Small intestine (tissue), 7 donors: Measurements from ENCODE around the gene MICA. TPM values are rescaled to one million over a fixed set of nuclear protein-coding genes. Genes with fewer than 3 reads are reported as not detected.
"Not testable (repeated sequence)": the region's sequence is repeated elsewhere in the genome, so short reads cannot be mapped to it uniquely, and the experiment has no call there.

Source experiments
- DNase-seq, 2 donors: peaks; one replicate each; pipeline versions ENCODE4 v3.0.0 to v3.0.0-alpha.2; 2013
- FAIRE-seq: peaks from 2 replicates; lab custom pipeline; 2012; peaks lifted over from hg19 to GRCh38; lab: Jason Lieb, UNC
- H3K27ac ChIP-seq, 3 donors: one replicate each; pipeline ENCODE4 v1.5.1; 2013; ENCODE audit warnings: low read length in 2 of 3, mild to moderate bottlenecking in 2 of 3, control low read depth in 1 of 3, inconsistent platforms in 1 of 3, low read depth in 1 of 3, moderate library complexity in 1 of 3
- H3K27me3 ChIP-seq, 3 donors: one replicate each; pipeline ENCODE4 v1.6.1; 2013; ENCODE audit warnings: low read length in 3 of 3, inconsistent platforms in 1 of 3; ENCODE audit not compliant: control insufficient read depth in 3 of 3, insufficient read depth in 3 of 3
- H3K36me3 ChIP-seq, 3 donors: one replicate each; pipeline ENCODE4 v1.6.1; 2013; ENCODE audit warnings: low read length in 3 of 3, inconsistent platforms in 1 of 3, low read depth in 1 of 3, mild to moderate bottlenecking in 1 of 3, moderate library complexity in 1 of 3; ENCODE audit not compliant: control insufficient read depth in 3 of 3, insufficient read depth in 2 of 3
- H3K4me1 ChIP-seq, 3 donors: one replicate each; pipeline ENCODE4 v1.6.1; 2013; ENCODE audit warnings: low read length in 2 of 3, inconsistent platforms in 1 of 3, low read depth in 1 of 3, mild to moderate bottlenecking in 1 of 3, moderate library complexity in 1 of 3; ENCODE audit not compliant: control insufficient read depth in 3 of 3, insufficient read depth in 2 of 3
- H3K4me3 ChIP-seq, 3 donors: one replicate each; pipeline ENCODE4 v1.5.1; 2013; ENCODE audit warnings: low read length in 3 of 3, control low read depth in 1 of 3, inconsistent platforms in 1 of 3, low read depth in 1 of 3, mild to moderate bottlenecking in 1 of 3, moderate library complexity in 1 of 3
- H3K9me3 ChIP-seq, 2 donors: one replicate each; pipeline ENCODE4 v1.6.1; 2013; ENCODE audit warnings: low read depth in 1 of 2, low read length in 1 of 2; ENCODE audit not compliant: control insufficient read depth in 2 of 2, insufficient read depth in 1 of 2
- WGBS, 3 donors: extraction: QIAGEN DNeasy Blood & Tissue Kit; methylation state at CpG; one replicate each; pipeline ENCODE4 v1.1.7; 2013; 5-methylcytosine and 5-hydroxymethylcytosine counted together
- polyA plus RNA-seq, 4 donors: library from polyadenylated mRNA; stranded (reverse) in 3 of 4; unstranded in 1 of 4; fragments of 200-250 nt in 3 of 4; fragments of 120-200 nt in 1 of 4; gene quantifications; one replicate each; pipeline versions ENCODE4 v1.2.1 to v1.2.3, GENCODE V29; 2013
- donor health status: healthy with polysubstance abuse.
- donor health status: control.
- donor health status: control.
- donor health status: Bipolar disorder and iron deficiency.
- donor health status: healthy.

The MICA gene
- polyA plus RNA-seq, 4 donors, result 3.1 to 28.6 (median 19.3) TPM

GRCh38 chr6:31358302-31358701, 45.1 kb upstream of the MICA start:
- FAIRE-seq (no peak), DNase-seq (no peak)
- Histone ChIP-seq H3K27ac (peak overlapping the region in 1 of 3 donors; percentile 50), H3K9me3 (peaks cover 0 to 2% of the 10 kb centered on the region in 2 donors), H3K36me3 (peaks cover 13 to 23% (median 15%) of the 10 kb centered on the region in 3 donors), H3K27me3 (peaks cover 0 to 14% (median 0%) of the 10 kb centered on the region in 3 donors), H3K4me3 (no peak overlapping the region), H3K4me1 (no peaks in the 10 kb centered on the region)
- 27 to 60% (median 28%) methylated on average over 4 of the region's 4 CpGs for WGBS, 3 donors

GRCh38 chr6:31359581-31359980, 43.8 kb upstream of the MICA start:
- no peak for DNase-seq
- Histone ChIP-seq H3K4me1 (no peaks in the 10 kb centered on the region), H3K36me3 (peaks cover 8 to 12% (median 10%) of the 10 kb centered on the region in 3 donors), H3K9me3 (peaks cover 0 to 2% of the 10 kb centered on the region in 2 donors), H3K27ac (no peak overlapping the region), H3K4me3 (no peak overlapping the region), H3K27me3 (peaks cover 0 to 18% (median 0%) of the 10 kb centered on the region in 3 donors)
- no peak for FAIRE-seq
- WGBS, 3 donors, result 86 to 100% (median 87%) methylated on average over 1 of the region's 1 CpG

GRCh38 chr6:31362751-31363150, 40.6 kb upstream of the MICA start:
- H3K27me3 ChIP-seq, result peaks cover 0 to 40% (median 0%) of the 10 kb centered on the region in 3 donors
- WGBS, 3 donors, result 37 to 55% (median 48%) methylated on average over 5 of the region's 5 CpGs
- DNase-seq (no peak), FAIRE-seq (no peak)
- H3K9me3 ChIP-seq, result peaks cover 0 to 2% of the 10 kb centered on the region in 2 donors
- peaks cover 0 to 6% (median 0%) of the 10 kb centered on the region in 3 donors for H3K4me1 ChIP-seq
- no peaks in the 10 kb centered on the region for H3K36me3 ChIP-seq
- no peak overlapping the region for H3K27ac ChIP-seq
- H3K4me3 ChIP-seq, result no peak overlapping the region

- Histone ChIP-seq H3K4me3 (no peak overlapping the region), H3K9me3 (peaks cover 0 to 2% of the 10 kb centered on the region in 2 donors), H3K36me3 (no peaks in the 10 kb centered on the region), H3K27ac (no peak overlapping the region), H3K4me1 (peaks cover 0 to 6% (median 0%) of the 10 kb centered on the region in 3 donors), H3K27me3 (peaks cover 0 to 42% (median 0%) of the 10 kb centered on the region in 3 donors)
- DNase-seq (no peak), FAIRE-seq (no peak)
These were observed 39.6 kb upstream of the MICA start for GRCh38 chr6:31363811-31364210.

GRCh38 chr6:31365864-31366263, 37.5 kb upstream of the MICA start:
- FAIRE-seq (no peak), DNase-seq (no peak)
- H3K27ac ChIP-seq, result no peak overlapping the region
- peaks cover 0 to 6% (median 0%) of the 10 kb centered on the region in 3 donors for H3K4me1 ChIP-seq
- H3K36me3 ChIP-seq, result no peaks in the 10 kb centered on the region
- no peak overlapping the region for H3K4me3 ChIP-seq
- H3K9me3 ChIP-seq, result peaks cover 0 to 2% of the 10 kb centered on the region in 2 donors
- peaks cover 0 to 40% (median 0%) of the 10 kb centered on the region in 3 donors for H3K27me3 ChIP-seq
- WGBS, 3 donors, result 69 to 88% (median 87%) methylated on average over 5 of the region's 5 CpGs

- Histone ChIP-seq H3K4me3 (peak overlapping the region in 1 of 3 donors; percentile 20), H3K4me1 (peaks cover 0 to 6% (median 0%) of the 10 kb centered on the region in 3 donors), H3K9me3 (no peaks in the 10 kb centered on the region), H3K36me3 (no peaks in the 10 kb centered on the region), H3K27me3 (peaks cover 0 to 40% (median 0%) of the 10 kb centered on the region in 3 donors), H3K27ac (no peak overlapping the region)
- WGBS, 3 donors, result 3 to 7% (median 5%) methylated on average over 30 of the region's 30 CpGs
- no peak for FAIRE-seq
- peak; percentile 92 to 94 for DNase-seq
These were observed 36.5 kb upstream of the MICA start for GRCh38 chr6:31366693-31367470.

- peaks cover 0 to 36% (median 0%) of the 10 kb centered on the region in 3 donors for H3K27me3 ChIP-seq
- no peaks in the 10 kb centered on the region for H3K9me3 ChIP-seq
These were observed 34.9 kb upstream of the MICA start for GRCh38 chr6:31368461-31368860.

GRCh38 chr6:31374118-31374517, 29.3 kb upstream of the MICA start:
- not testable (repeated sequence) for FAIRE-seq, H3K4me3 ChIP-seq, DNase-seq, H3K9me3 ChIP-seq, H3K27me3 ChIP-seq, H3K27ac ChIP-seq, H3K36me3 ChIP-seq
- peaks cover 0 to 11% (median 9%) of the 10 kb centered on the region in 3 donors for H3K4me1 ChIP-seq
- 0 to 20% methylated on average over 1 to 8 of the region's 8 CpGs; no CpG with 5 or more reads in 1 of the 3 donors for WGBS, 3 donors

More at GRCh38 chr6:31368461-31368860, 34.9 kb upstream of the MICA start:
- no peak overlapping the region for H3K4me3 ChIP-seq
- WGBS, 3 donors, result 68 to 76% (median 73%) methylated on average over 2 of the region's 2 CpGs
- H3K27ac ChIP-seq, result no peak overlapping the region
- H3K4me1 ChIP-seq, result peaks cover 0 to 6% (median 0%) of the 10 kb centered on the region in 3 donors
- DNase-seq, result no peak
- no peaks in the 10 kb centered on the region for H3K36me3 ChIP-seq
- FAIRE-seq, result no peak
